K562 (cell line): ENCODE data around the gene FA2H. TPM values are rescaled to one million over a fixed set of nuclear protein-coding genes. Genes with fewer than 3 reads are reported as not detected.

Experiments used
- ATAC-seq: fragments of 200-7000 bp; cut with Tn5 transposase; 3 replicates; pipeline ENCODE4 v1.9.1; 2020; ENCODE audit warnings: moderate library complexity
- BruUV-seq: library from RNA; stranded (reverse); fragments of 400-500 nt; replicated peaks from 2 replicates; lab custom pipeline; 2021; lab: Mats Ljungman, UMichigan
- CTCF ChIA-PET: fragments of 300-600 bp; formaldehyde crosslinking; extraction: SDS; loops from one replicate; lab custom pipeline; 2021; ENCODE audit warnings: low intra/inter-chr PET ratio; lab: Yijun Ruan, JAX
- POLR2A ChIA-PET: fragments of 300-600, 350-650 bp; sonication (Branson Sonifier 250); formaldehyde crosslinking; extraction: SDS; loops from one replicate; lab custom pipeline; 2021; ENCODE audit warnings: antibody characterized with exemption, inconsistent platforms; lab: Yijun Ruan, JAX
- DNase-seq, 4 experiments: peaks; one replicate each; pipeline versions ENCODE4 v3.0.0 to v3.0.0-alpha.2; 2011 to 2018; ENCODE audit warnings: low spot score in 3 of 4, mixed read lengths in 3 of 4; ENCODE audit errors: extremely low read depth in 1 of 4
- FAIRE-seq: peaks from 2 replicates; lab custom pipeline; 2011; peaks lifted over from hg19 to GRCh38; lab: Jason Lieb, UNC
- H2AFZ ChIP-seq: 2 replicates; pipeline ENCODE4 v1.6.0; 2011; ENCODE audit warnings: low read depth, low read length, control low read depth, inconsistent platforms
- H3K27ac ChIP-seq: fragments of 200-600 bp; 3 replicates; pipeline ENCODE4 v1.8.0; 2011; ENCODE audit warnings: low read depth, mild to moderate bottlenecking, control low read depth, inconsistent platforms, low read length, moderate library complexity, mixed read lengths; ENCODE audit errors: extremely low read depth
- H3K27me3 ChIP-seq, 2 experiments: fragments of 300-600 bp in 1 of 2; 2 replicates in 1 of 2; 3 replicates in 1 of 2; pipeline versions ENCODE4 v1.6.0 to v1.8.0; 2011; ENCODE audit warnings: inconsistent platforms in 2 of 2, low read length in 2 of 2, mild to moderate bottlenecking in 1 of 2, mixed read lengths in 1 of 2, moderate library complexity in 1 of 2; ENCODE audit not compliant: control insufficient read depth in 2 of 2, insufficient read depth in 2 of 2
- H3K36me3 ChIP-seq: fragments of 300-600 bp; 3 replicates; pipeline ENCODE4 v1.8.0; 2011; ENCODE audit warnings: mild to moderate bottlenecking, low read length, inconsistent platforms; ENCODE audit not compliant: control insufficient read depth, insufficient read depth
- H3K4me1 ChIP-seq, 2 experiments: fragments of 200-600 bp in 1 of 2; replicated peaks in 1 of 2; 2 replicates in 1 of 2; 3 replicates in 1 of 2; pipeline versions ENCODE4 v1.5.1 to v1.8.0; 2011; ENCODE audit warnings: inconsistent platforms in 2 of 2, low read length in 2 of 2, mild to moderate bottlenecking in 1 of 2, mixed read lengths in 1 of 2, moderate library complexity in 1 of 2; ENCODE audit not compliant: control insufficient read depth in 2 of 2, insufficient read depth in 2 of 2
- H3K4me2 ChIP-seq: 2 replicates; pipeline ENCODE4 v1.6.1; 2011; ENCODE audit warnings: low read length, control low read depth, inconsistent platforms, mixed read lengths; ENCODE audit not compliant: insufficient read depth
- H3K4me3 ChIP-seq: fragments of 200-600 bp; sonication (generic), shearing (Covaris generic); 2 replicates; pipeline ENCODE4 v1.5.1; 2016; ENCODE audit warnings: control low read depth, inconsistent platforms
- H3K79me2 ChIP-seq: fragments of 200-600 bp; 3 replicates; pipeline ENCODE4 v1.8.0; 2011; ENCODE audit warnings: low read length, inconsistent platforms; ENCODE audit not compliant: control insufficient read depth, insufficient read depth
- H3K9ac ChIP-seq, 2 experiments: 2 replicates each; pipeline versions ENCODE4 v1.6.0 to v1.6.1; 2011; ENCODE audit warnings: low read depth in 2 of 2, low read length in 2 of 2, control low read depth in 1 of 2, inconsistent platforms in 1 of 2, mild to moderate bottlenecking in 1 of 2, mixed read lengths in 1 of 2; ENCODE audit not compliant: insufficient read depth in 1 of 2
- H3K9me1 ChIP-seq: one replicate; pipeline ENCODE4 v1.6.0; 2011; ENCODE audit warnings: inconsistent platforms, mild to moderate bottlenecking, low read length, moderate library complexity; ENCODE audit not compliant: control insufficient read depth, insufficient read depth
- H3K9me3 ChIP-seq: replicated peaks from 2 replicates; pipeline ENCODE4 v1.5.1; 2011; ENCODE audit warnings: low read depth, low read length, inconsistent platforms; ENCODE audit not compliant: control insufficient read depth, insufficient read depth
- H4K20me1 ChIP-seq: replicated peaks from 2 replicates; pipeline ENCODE4 v1.6.1; 2011; ENCODE audit warnings: low read length, inconsistent platforms, mixed read lengths; ENCODE audit not compliant: control insufficient read depth, insufficient read depth
- CREB3L1 ChIP-seq: fragments of 450-650 bp; IDR thresholded peaks from 2 replicates; pipeline ENCODE4 v1.6.1; 2014; ENCODE audit warnings: low read depth, mild to moderate bottlenecking, moderate library complexity, borderline replicate concordance
- CTCF ChIP-seq, 3 experiments: IDR thresholded peaks in 2 of 3; conservative IDR thresholded peaks in 1 of 3; 2 replicates each; pipeline ENCODE4 v1.5.1; 2011 to 2012; ENCODE audit warnings: low read length in 3 of 3, mild to moderate bottlenecking in 3 of 3, control low read depth in 2 of 3, improper control_type of control experiment in 1 of 3, inconsistent platforms in 1 of 3, low read depth in 1 of 3, mixed read lengths in 1 of 3, moderate library complexity in 1 of 3; ENCODE audit not compliant: insufficient read depth in 2 of 3
- NRF1 ChIP-seq, 2 experiments: fragments of 450-650 bp; IDR thresholded peaks in 1 of 2; conservative IDR thresholded peaks in 1 of 2; 2 replicates each; pipeline ENCODE4 v1.6.1; 2014; ENCODE audit warnings: mild to moderate bottlenecking in 2 of 2
- RAD21 ChIP-seq, 2 experiments: fragments of 250-450 bp in 1 of 2; fragments of 450-650 bp in 1 of 2; sonication (Bioruptor Pico) in 1 of 2; formaldehyde crosslinking in 1 of 2; IDR thresholded peaks in 1 of 2; conservative IDR thresholded peaks in 1 of 2; 2 replicates each; pipeline versions ENCODE4 v1.4.0 to v1.8.0; 2020 to 2022; ENCODE audit warnings: mild to moderate bottlenecking in 2 of 2, moderate library complexity in 1 of 2
- REST ChIP-seq, 2 experiments: fragments of 450-650 bp; formaldehyde crosslinking in 1 of 2; IDR thresholded peaks; 2 replicates each; pipeline versions ENCODE4 v1.4.0 to v1.6.1; 2014 to 2020; ENCODE audit warnings: mild to moderate bottlenecking in 2 of 2, borderline replicate concordance in 1 of 2, low read depth in 1 of 2
- RFX5 ChIP-seq: IDR thresholded peaks from 2 replicates; pipeline ENCODE4 v1.6.1; 2011; ENCODE audit warnings: low read depth, mild to moderate bottlenecking, improper control_type of control experiment, low read length
- ZNF311 ChIP-seq: fragments of 250-450 bp; sonication (Bioruptor Pico); IDR thresholded peaks from 2 replicates; pipeline ENCODE4 v1.4.0; 2020; ENCODE audit warnings: mild to moderate bottlenecking, moderate library complexity
- WGBS: fragments of 100-300 bp; shearing (Covaris generic); methylation state at CpG from one replicate; pipeline ENCODE4 v1.1.6; 2016; ENCODE audit warnings: low coverage, mixed read lengths; ENCODE audit not compliant: insufficient coverage; ENCODE audit errors: missing lambda C conversion rate; 5-methylcytosine and 5-hydroxymethylcytosine counted together
- in situ Hi-C: fragments of 300-500 bp; cut with MboI; formaldehyde crosslinking; loops from 4 replicates; pipeline ENCODE4 v1.15.0; 2018; ENCODE audit warnings: inconsistent platforms, mixed read lengths
- intact Hi-C: fragments of 100-400 bp; cut with micrococcal nuclease; formaldehyde crosslinking; loops from 2 replicates; pipeline ENCODE4 v1.14.2; 2022
- polyA plus RNA-seq, 8 experiments: library from polyadenylated mRNA; depleted of rRNA in 4 of 8; stranded (reverse) in 5 of 8; unstranded in 3 of 8; fragments of >200 nt; fragmentation: Nextera tagmentation in 2 of 8; fragmentation: Illumina TruSeq in 1 of 8; extraction: Ambion mirVana in 2 of 8; extraction: Trizol in 1 of 8; gene quantifications; 2 replicates each; pipeline versions ENCODE4 v1.2.1 to v1.2.3, GENCODE V29; 2011 to 2014; ENCODE audit warnings: inconsistent platforms in 1 of 8, missing spikeins in 1 of 8
- total RNA-seq, 7 experiments: library from RNA; depleted of rRNA in 6 of 7; stranded (reverse); fragments of >200 nt in 6 of 7; fragmentation: Illumina TruSeq in 2 of 7; extraction: Trizol in 2 of 7; gene quantifications; 2 replicates each; pipeline versions ENCODE4 v1.2.1 to v1.2.3, GENCODE V29; 2011 to 2021; ENCODE audit warnings: low replicate concordance in 1 of 7

Gene FA2H
- total and polyA plus RNA-seq, 9 of the 15 experiments (the other 6 are each of a cell fraction or from before 2014, with no cell fraction given) = not detected

GRCh38 chr16:74766729-74767128, 7.9 kb downstream of the FA2H start:
- no peak overlapping the region for H2AFZ ChIP-seq
- no TSS peak for BruUV-seq
- no peak overlapping the region for H3K4me2 ChIP-seq
- no peak for FAIRE-seq
- no peaks in the 10 kb centered on the region for H3K4me1 ChIP-seq
- peaks cover 20 to 56% of the 10 kb centered on the region in 2 experiments for H3K27me3 ChIP-seq
- intact Hi-C loops = no loop called here
- H4K20me1 ChIP-seq = 0 out of 2 replicates have a peak, but pooled peaks cover 3% of the 10 kb centered on the region
- H3K9me1 ChIP-seq = no peaks in the 10 kb centered on the region
- in situ Hi-C loops = no loop called here
- CTCF ChIA-PET = interaction anchor here (1.4 kb wide), 1 partner anchor 96 kb away, joined by 6 read pairs; no protein-coding TSS in a partner anchor
- H3K79me2 ChIP-seq = no peaks in the 10 kb centered on the region
- H3K27ac ChIP-seq = no peak overlapping the region
- no peaks in the 10 kb centered on the region for H3K9me3 ChIP-seq
- H3K36me3 ChIP-seq = no peaks in the 10 kb centered on the region
- ATAC-seq = peak; percentile 86
- H3K9ac ChIP-seq = no peak overlapping the region
- peak; percentile 30 to 38 (median 34) for DNase-seq
- no peak overlapping the region for H3K4me3 ChIP-seq
- under 1% methylated on average over 7 of the region's 7 CpGs for WGBS
- TF ChIP-seq REST (IDR thresholded peaks at IDR 0.05; ENCODE audit: borderline replicate concordance) (peak; percentile 15; the same call in 1 of the 2 replicates), REST (CRISPR knock-in tag; IDR thresholded peaks at IDR 0.05; ENCODE audit: low read depth) (no peak), CREB3L1 (peak; percentile 57; the same call in 1 of the 2 replicates), RFX5 (no peak), NRF1 (conservative IDR thresholded peaks at IDR 0.05 in 1 of 2, IDR thresholded peaks at IDR 0.05 in 1 of 2) (no peak), ZNF311 (CRISPR knock-in tag) (no peak), CTCF (IDR thresholded peaks at IDR 0.05 in 2 of 3, conservative IDR thresholded peaks at IDR 0.05 in 1 of 3; ENCODE audit: insufficient read depth in 2 of 3, low read depth in 1 of 3, low read length in 3 of 3) (peak; percentile 58 to 64 (median 60)), RAD21 (CRISPR knock-in tag; conservative IDR thresholded peaks at IDR 0.05 in 1 of 2, IDR thresholded peaks at IDR 0.05 in 1 of 2) (peak in 1 of 2 experiments; percentile 43; a peak in 1 of 4 replicates)
- TF ChIP-seq, all 486 proteins: peak for 4
- POLR2A ChIA-PET = no interaction called here
